GDM1 (cell line): Measurements from ENCODE around the gene RYR1.
A peak's percentile ranks its signal among the peaks of the same experiment; 100 is the strongest.
"Not testable (repeated sequence)": the region's sequence is repeated elsewhere in the genome, so short reads cannot be mapped to it uniquely, and the experiment has no call there.

Experiments
- DNase-seq: peaks from one replicate; lab custom pipeline; 2025; lab: John Stamatoyannopoulos, UW

The RYR1 gene

GRCh38 chr19:38427035-38427677 is 6.3 kb upstream of the RYR1 start:
- DNase-seq = not testable (repeated sequence)

GRCh38 chr19:38429055-38429810 is 4.3 kb upstream of the RYR1 start:
- DNase-seq = no peak

DNA sequence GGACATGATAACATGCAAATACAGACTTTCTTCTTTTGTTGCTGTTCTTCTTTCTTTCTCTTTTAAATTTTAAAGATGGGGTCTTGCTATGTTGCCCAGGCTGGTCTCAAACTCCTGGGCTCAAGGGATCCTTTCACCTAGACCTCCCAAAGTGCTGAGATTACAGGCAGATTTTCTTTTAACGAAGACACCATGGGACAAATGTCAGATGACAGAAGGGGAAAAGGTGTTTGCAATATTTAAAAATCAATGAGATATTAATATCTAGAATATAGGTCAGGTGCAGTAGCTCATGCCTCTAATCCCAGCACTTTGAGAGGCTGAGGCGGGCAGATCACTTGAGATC is 3.7 kb upstream of the RYR1 start:
- DNase-seq = no peak

DNA sequence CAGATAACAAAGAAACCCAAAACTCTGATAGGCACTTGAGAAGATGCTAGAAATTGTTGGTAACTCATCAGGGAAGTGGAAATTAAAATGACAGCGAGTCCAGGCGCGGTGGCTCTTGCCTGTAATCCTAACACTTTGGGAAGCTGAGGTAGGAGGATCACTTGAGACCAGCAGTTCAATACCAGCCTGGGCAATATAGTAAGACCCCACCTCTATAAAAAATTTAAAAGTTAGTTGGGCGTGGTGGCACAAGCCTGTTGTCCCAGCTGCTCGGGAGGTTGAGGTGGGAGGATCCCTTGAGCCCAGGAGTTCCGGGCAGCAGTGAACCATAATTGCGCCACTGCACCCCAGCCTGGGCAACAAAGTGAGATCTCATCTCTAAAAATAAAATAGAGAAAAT is 2.6 kb upstream of the RYR1 start:
- DNase-seq = no peak

DNA sequence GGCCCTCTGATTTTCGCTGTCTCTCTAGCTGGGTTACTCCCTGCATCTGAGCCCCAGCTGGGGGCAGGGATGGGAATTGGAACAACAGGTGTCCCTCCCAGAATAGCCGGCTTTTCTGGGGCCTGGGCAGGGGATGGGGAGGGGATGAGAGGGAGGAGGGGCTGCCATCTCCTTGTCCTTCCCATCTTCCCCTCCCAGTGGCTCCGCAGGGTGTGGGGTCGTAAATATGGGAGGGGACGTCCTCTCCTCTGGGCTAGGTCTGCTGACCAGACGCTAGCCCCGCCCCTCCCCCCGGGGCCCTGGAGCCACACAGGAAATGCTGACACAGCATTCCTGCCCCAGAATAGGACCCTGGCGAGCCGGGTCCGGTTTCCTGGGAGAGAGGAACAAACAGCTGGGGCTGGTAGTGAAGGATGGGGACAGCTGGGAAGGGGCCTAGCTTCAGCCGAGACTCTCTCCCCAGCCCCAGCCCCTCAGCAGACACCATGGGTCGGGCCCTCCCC is 1.1 kb downstream of the RYR1 start:
- DNase-seq = no peak

DNA sequence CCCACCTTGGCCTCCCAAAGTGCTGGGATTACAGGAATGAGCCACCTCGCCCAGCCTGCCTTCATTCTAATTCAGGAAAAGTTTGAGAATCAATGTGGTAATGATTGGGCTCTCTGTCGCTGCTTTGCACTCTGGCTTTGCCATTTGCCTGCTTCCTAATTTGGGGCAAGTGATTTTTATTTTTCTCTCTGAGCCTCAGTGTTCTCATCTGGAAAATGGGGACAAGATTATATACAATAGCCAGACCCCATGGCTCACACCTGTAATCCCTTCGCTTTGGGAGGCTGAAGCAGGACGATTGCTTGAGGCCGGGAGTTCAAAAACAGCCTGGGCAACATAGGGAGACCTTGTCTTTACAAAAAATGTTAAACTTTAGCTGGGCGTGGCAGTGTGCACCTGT is 3.8 kb downstream of the RYR1 start:
- no peak for DNase-seq

GRCh38 chr19:38437917-38438316 is 4.4 kb downstream of the RYR1 start:
- DNase-seq = no peak

- no peak for DNase-seq
Observed at GRCh38 chr19:38440592-38440991, 7.1 kb downstream of the RYR1 start.

GRCh38 chr19:38441657-38442348 is 8.3 kb downstream of the RYR1 start:
- peak; percentile 12 for DNase-seq

- DNase-seq = no peak
Observed at GRCh38 chr19:38442736-38443135, 9.2 kb downstream of the RYR1 start.

- no peak for DNase-seq
Observed at GRCh38 chr19:38443458-38443999, 10.0 kb downstream of the RYR1 start.

- no peak for DNase-seq
Observed at GRCh38 chr19:38444026-38444425, 10.5 kb downstream of the RYR1 start.

DNA sequence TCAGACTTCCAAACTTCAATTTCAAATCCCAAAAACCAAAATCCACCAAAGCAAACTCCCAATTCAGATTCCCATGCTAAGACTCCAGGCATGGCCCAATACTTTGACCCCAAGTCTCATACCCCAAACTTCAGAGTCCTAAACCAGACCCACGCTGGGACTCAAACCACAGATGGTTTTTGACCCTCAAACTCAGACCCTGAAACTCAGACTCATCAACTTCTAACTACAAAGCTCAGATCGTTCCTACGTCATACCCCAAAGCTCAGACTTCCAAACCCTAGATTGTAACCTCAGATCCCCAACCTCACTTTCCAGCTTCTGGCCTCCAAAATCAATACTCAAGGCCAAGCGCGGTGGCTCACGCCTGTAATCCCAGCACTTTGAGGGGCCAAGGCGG is 11.9 kb downstream of the RYR1 start:
- no peak for DNase-seq

DNA sequence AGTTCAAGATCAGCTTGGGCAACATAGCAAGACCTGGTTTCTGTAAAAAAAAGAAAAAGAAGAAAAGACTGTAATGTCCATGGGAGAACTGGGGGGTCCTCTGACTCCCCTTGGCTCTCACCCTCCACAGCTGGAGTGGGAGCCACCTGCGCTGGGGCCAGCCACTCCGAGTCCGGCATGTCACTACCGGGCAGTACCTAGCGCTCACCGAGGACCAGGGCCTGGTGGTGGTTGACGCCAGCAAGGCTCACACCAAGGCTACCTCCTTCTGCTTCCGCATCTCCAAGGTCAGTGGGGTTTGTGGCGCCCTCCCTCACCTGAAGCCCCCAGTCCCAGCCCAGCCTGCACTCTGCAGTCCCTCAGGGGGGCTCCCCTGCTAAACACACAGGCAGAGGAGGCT is 14.7 kb downstream of the RYR1 start:
- no peak for DNase-seq

DNA sequence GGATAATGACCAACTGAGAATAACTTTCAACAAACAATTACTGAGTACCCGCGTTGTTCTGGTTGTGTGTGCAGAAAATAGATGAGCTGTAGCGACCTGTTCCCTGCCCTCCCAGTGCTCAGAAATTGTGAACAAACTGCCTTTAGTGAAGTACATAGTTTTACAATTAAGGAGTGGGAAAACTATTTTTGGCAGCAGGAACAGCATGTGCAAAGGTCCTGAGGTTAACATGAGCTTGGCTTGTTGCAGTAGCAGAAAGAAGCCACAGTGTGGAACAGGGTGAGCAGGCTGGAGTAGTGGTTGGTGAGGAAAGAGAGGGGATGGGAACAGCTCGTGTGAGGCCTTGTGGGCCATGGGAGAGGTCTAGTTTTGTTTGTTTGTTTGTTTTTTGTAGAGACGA is 16.0 kb downstream of the RYR1 start:
- no peak for DNase-seq

DNA sequence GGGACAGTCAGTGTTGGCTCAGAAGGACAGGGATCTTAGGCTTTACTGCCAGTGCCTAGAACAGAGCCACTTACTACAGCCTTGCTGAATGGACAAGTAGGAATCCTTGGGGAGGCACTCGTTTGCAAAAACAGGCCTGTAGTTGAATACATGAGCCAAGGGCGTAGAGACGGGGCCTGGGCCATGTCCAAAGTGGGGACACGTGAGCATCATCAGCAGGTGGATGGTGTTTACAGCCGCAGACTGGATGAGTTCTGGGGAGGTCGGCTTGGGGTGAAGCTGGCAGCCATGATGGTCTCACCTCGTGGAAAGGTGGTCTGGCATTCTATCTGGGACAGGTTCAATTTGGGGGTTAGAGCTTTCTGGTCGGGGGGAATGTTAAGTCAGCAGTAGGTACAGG is 17.5 kb downstream of the RYR1 start:
- no peak for DNase-seq

GRCh38 chr19:38451629-38452028 is 18.1 kb downstream of the RYR1 start:
- DNase-seq = no peak

- DNase-seq = no peak
Observed at GRCh38 chr19:38452430-38453366, 19.2 kb downstream of the RYR1 start.

DNA sequence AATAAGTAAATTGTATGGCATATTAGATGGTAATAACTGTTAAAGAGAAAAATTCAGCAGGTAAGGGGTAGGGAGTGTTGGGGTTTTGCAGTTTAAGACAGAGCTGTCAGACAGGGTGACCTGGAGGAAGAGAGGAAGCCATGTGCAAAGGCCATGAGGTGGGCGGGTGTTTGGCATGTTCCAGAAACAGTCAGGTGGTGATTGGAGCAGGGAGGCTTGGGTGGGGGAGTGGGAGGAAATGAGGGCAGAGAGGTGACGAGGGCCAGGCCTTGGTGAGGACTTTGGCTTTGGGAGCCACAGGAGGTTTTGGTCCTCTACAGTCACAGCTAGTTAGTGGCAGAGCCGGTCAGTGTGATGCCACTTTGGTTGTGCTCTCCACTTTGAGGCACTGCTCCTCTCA is 20.1 kb downstream of the RYR1 start:
- DNase-seq = no peak

DNA sequence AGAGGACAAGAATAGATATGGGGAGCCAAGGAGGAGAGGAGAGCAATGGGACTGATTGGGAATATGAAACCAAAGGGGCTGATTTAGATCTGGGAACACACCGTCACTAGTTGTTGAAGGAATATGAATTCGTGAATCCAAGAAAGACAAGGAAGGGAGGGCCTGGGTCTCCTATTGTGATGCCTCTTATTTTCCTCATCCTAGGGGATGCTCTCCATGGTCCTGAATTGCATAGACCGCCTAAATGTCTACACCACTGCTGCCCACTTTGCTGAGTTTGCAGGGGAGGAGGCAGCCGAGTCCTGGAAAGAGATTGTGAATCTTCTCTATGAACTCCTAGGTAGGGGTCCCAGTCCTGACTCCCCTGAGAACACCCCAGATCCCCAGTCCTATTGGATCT is 21.5 kb downstream of the RYR1 start:
- no peak for DNase-seq

DNA sequence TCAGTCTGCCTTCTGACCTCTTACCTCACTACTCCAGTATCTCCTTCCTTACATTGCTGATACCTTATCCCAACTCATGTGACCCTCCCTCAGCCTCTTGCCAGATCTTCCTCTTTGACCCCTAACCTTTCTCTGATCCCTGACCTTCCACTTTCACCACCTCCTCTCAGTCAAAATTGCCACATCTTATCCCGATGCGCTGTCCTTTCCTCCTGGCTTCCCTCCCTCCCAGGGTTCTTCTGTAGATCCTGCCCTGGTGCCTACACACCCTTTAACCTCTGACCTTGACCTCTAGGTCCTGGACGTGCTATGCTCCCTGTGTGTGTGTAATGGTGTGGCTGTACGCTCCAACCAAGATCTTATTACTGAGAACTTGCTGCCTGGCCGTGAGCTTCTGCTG is 23.7 kb downstream of the RYR1 start:
- DNase-seq = no peak
